Activated T-cell treated with anti-CD3 and anti-CD28 coated beads, Interleukin-2, amount 50 U/mL, for 4 hours (primary cell): ENCODE results near the gene MFSD12. TPM values are rescaled to one million over a fixed set of nuclear protein-coding genes. Genes with fewer than 3 reads are reported as not detected.
"Not testable (repeated sequence)": the region's sequence is repeated elsewhere in the genome, so short reads cannot be mapped to it uniquely, and the experiment has no call there.

ENCODE experiments used
- ATAC-seq, 2 donors: fragments of 200-7000 bp; cut with Tn5 transposase; one replicate each; pipeline ENCODE4 v1.10.0; 2021
- DNase-seq: peaks from one replicate; pipeline ENCODE4 v3.0.0-alpha.2; 2020
- H3K27me3 Mint-ChIP-seq: one replicate; pipeline ENCODE4 v1.8.0; 2021; ENCODE audit warnings: low read depth, mixed read lengths
- H3K36me3 Mint-ChIP-seq: one replicate; pipeline ENCODE4 v1.8.0; 2022; ENCODE audit warnings: mixed read lengths; ENCODE audit not compliant: insufficient read depth
- H3K4me1 Mint-ChIP-seq: one replicate; pipeline ENCODE4 v1.8.0; 2021; ENCODE audit warnings: low read depth, mixed read lengths
- H3K4me3 Mint-ChIP-seq: one replicate; pipeline ENCODE4 v1.8.0; 2021; ENCODE audit warnings: mild to moderate bottlenecking, moderate library complexity, mixed read lengths
- H3K9me3 Mint-ChIP-seq: one replicate; pipeline ENCODE4 v1.8.0; 2021; ENCODE audit warnings: mixed read lengths
- total RNA-seq, 3 donors: library from RNA; stranded (reverse); gene quantifications; one replicate each; pipeline ENCODE4 v1.2.1, GENCODE V29; 2021

Gene MFSD12
- total RNA-seq, 3 donors from 2014 or later, result 94.6 to 148 (median 128) TPM

- peaks cover 12% of the 10 kb centered on the region for H3K4me1 Mint-ChIP-seq
- DNase-seq, result no peak
- H3K9me3 Mint-ChIP-seq, result no peaks in the 10 kb centered on the region
- no peak for ATAC-seq
- H3K27me3 Mint-ChIP-seq, result no peaks in the 10 kb centered on the region
- peaks cover 9% of the 10 kb centered on the region for H3K36me3 Mint-ChIP-seq
- H3K4me3 Mint-ChIP-seq, result no peak overlapping the region
These were observed 18.7 kb upstream of the MFSD12 start for GRCh38 chr19:3575949-3576673.

GRCh38 chr19:3575260-3575741, 17.9 kb upstream of the MFSD12 start:
- H3K36me3 Mint-ChIP-seq, result peaks cover 9% of the 10 kb centered on the region
- H3K27me3 Mint-ChIP-seq, result no peaks in the 10 kb centered on the region
- DNase-seq (no peak), ATAC-seq (no peak)
- H3K4me1 Mint-ChIP-seq, result peaks cover 12% of the 10 kb centered on the region
- no peaks in the 10 kb centered on the region for H3K9me3 Mint-ChIP-seq
- H3K4me3 Mint-ChIP-seq, result peak overlapping the region; percentile 16

- peaks cover 12% of the 10 kb centered on the region for H3K4me1 Mint-ChIP-seq
- no peaks in the 10 kb centered on the region for H3K27me3 Mint-ChIP-seq
- peak; percentile 70 for DNase-seq
- H3K36me3 Mint-ChIP-seq, result peaks cover 9% of the 10 kb centered on the region
- ATAC-seq, result peak; percentile 7 to 9
- H3K4me3 Mint-ChIP-seq, result peak overlapping the region; percentile 74
- no peaks in the 10 kb centered on the region for H3K9me3 Mint-ChIP-seq
These were observed 16.7 kb upstream of the MFSD12 start for GRCh38 chr19:3573858-3574637.

- peaks cover 12% of the 10 kb centered on the region for H3K4me1 Mint-ChIP-seq
- no peak for DNase-seq
- peak; percentile 6 to 7 for ATAC-seq
These were observed 15.9 kb upstream of the MFSD12 start for GRCh38 chr19:3573162-3573857.

GRCh38 chr19:3572855-3573161, 15.4 kb upstream of the MFSD12 start, which contains the start of gene HMG20B:
TSS of gene HMG20B (plus strand) at chr19:3572944. CDS start at chr19:3573310, 366 bp downstream.
- no peak for ATAC-seq
- no peak for DNase-seq
- H3K4me3 Mint-ChIP-seq, result peak within 1 kb of the TSS; percentile 74
- no peaks in the 10 kb centered on the region for H3K27me3 Mint-ChIP-seq
- no peaks in the 10 kb centered on the region for H3K9me3 Mint-ChIP-seq
- peaks cover 12% of the 10 kb centered on the region for H3K4me1 Mint-ChIP-seq
- peaks cover 9% of the 10 kb centered on the region for H3K36me3 Mint-ChIP-seq

More at GRCh38 chr19:3573162-3573857, 15.9 kb upstream of the MFSD12 start:
- Mint-ChIP-seq H3K36me3 (peaks cover 9% of the 10 kb centered on the region), H3K27me3 (no peaks in the 10 kb centered on the region), H3K4me3 (peak overlapping the region; percentile 74), H3K9me3 (no peaks in the 10 kb centered on the region)

- DNase-seq (peak; percentile 99), ATAC-seq (peak; percentile 97 to 98)
- Mint-ChIP-seq H3K9me3 (no peaks in the 10 kb centered on the region), H3K27me3 (no peaks in the 10 kb centered on the region), H3K4me1 (peaks cover 12% of the 10 kb centered on the region), H3K4me3 (peak overlapping the region; percentile 74), H3K36me3 (peaks cover 9% of the 10 kb centered on the region)
These were observed 14.9 kb upstream of the MFSD12 start for GRCh38 chr19:3572132-3572854.

GRCh38 chr19:3570606-3571011, 13.2 kb upstream of the MFSD12 start:
- Mint-ChIP-seq H3K36me3 (peaks cover 9% of the 10 kb centered on the region), H3K27me3 (no peaks in the 10 kb centered on the region), H3K9me3 (no peaks in the 10 kb centered on the region), H3K4me3 (no peak overlapping the region), H3K4me1 (peaks cover 12% of the 10 kb centered on the region)
- ATAC-seq (no peak), DNase-seq (no peak)

- peaks cover 12% of the 10 kb centered on the region for H3K4me1 Mint-ChIP-seq
- not testable (repeated sequence) for H3K36me3 Mint-ChIP-seq, H3K4me3 Mint-ChIP-seq, H3K27me3 Mint-ChIP-seq, DNase-seq, H3K9me3 Mint-ChIP-seq, ATAC-seq
These were observed 12.7 kb upstream of the MFSD12 start for GRCh38 chr19:3570042-3570441.

GRCh38 chr19:3565139-3565538, 7.8 kb upstream of the MFSD12 start:
- Mint-ChIP-seq H3K9me3 (no peaks in the 10 kb centered on the region), H3K36me3 (no peaks in the 10 kb centered on the region), H3K27me3 (no peaks in the 10 kb centered on the region), H3K4me1 (no peaks in the 10 kb centered on the region), H3K4me3 (no peak overlapping the region)
- no peak for DNase-seq
- no peak for ATAC-seq

- ATAC-seq, result no peak
- H3K4me1 Mint-ChIP-seq, result no peaks in the 10 kb centered on the region
- no peaks in the 10 kb centered on the region for H3K27me3 Mint-ChIP-seq
- H3K36me3 Mint-ChIP-seq, result no peaks in the 10 kb centered on the region
- H3K4me3 Mint-ChIP-seq, result no peak overlapping the region
- no peak for DNase-seq
- H3K9me3 Mint-ChIP-seq, result no peaks in the 10 kb centered on the region
These were observed 6.5 kb upstream of the MFSD12 start for GRCh38 chr19:3563709-3564524.

- Mint-ChIP-seq H3K4me1 (peaks cover 38% of the 10 kb centered on the region), H3K27me3 (no peaks in the 10 kb centered on the region), H3K9me3 (no peaks in the 10 kb centered on the region), H3K4me3 (peak overlapping the region; percentile 98), H3K36me3 (peaks cover 5% of the 10 kb centered on the region)
- peak; percentile 68 to 69 for ATAC-seq
- DNase-seq, result peak; percentile 72
These were observed 367 bp downstream of the MFSD12 start for GRCh38 chr19:3556978-3557460.

- Mint-ChIP-seq H3K4me1 (peaks cover 41% of the 10 kb centered on the region), H3K9me3 (no peaks in the 10 kb centered on the region), H3K27me3 (no peaks in the 10 kb centered on the region), H3K36me3 (peaks cover 5% of the 10 kb centered on the region), H3K4me3 (peak overlapping the region; percentile 98)
- ATAC-seq, result no peak
- DNase-seq, result no peak
These were observed 886 bp downstream of the MFSD12 start for GRCh38 chr19:3556423-3556977.
